GM12878 (cell line): ENCODE results near the gene HCN1. TPM values are rescaled to one million over a fixed set of nuclear protein-coding genes. Genes with fewer than 3 reads are reported as not detected.

Experiments
- ATAC-seq: fragments of 200-7000 bp; cut with Tn5 transposase; 3 replicates; pipeline ENCODE4 v1.9.1; 2020; ENCODE audit warnings: mild to moderate bottlenecking, moderate library complexity
- BruUV-seq: library from RNA; stranded (reverse); fragments of 400-500 nt; replicated peaks from 2 replicates; lab custom pipeline; 2021; lab: Mats Ljungman, UMichigan
- CTCF ChIA-PET: fragments of 300-600 bp; sonication (Branson Sonifier 250); formaldehyde crosslinking; extraction: SDS; loops from one replicate; lab custom pipeline; 2021; ENCODE audit warnings: inconsistent platforms; lab: Yijun Ruan, JAX
- POLR2A ChIA-PET: fragments of 350-600 bp; formaldehyde crosslinking; extraction: SDS; loops from one replicate; lab custom pipeline; 2021; ENCODE audit warnings: inconsistent platforms; lab: Charles Lee
- RAD21 ChIA-PET: fragments of 300-600 bp; sonication (Branson Sonifier 250); formaldehyde crosslinking; loops from one replicate; lab custom pipeline; 2023; ENCODE audit warnings: antibody characterized with exemption; ENCODE audit not compliant: unreplicated experiment; lab: Charles Lee
- SMC1A ChIA-PET: fragments of 300-600 bp; sonication (Branson Sonifier 250); formaldehyde crosslinking; loops from one replicate; lab custom pipeline; 2023; ENCODE audit not compliant: unreplicated experiment, uncharacterized antibody; lab: Charles Lee
- DNase-seq: peaks from one replicate; pipeline ENCODE4 v3.0.0-alpha.2; 2011; ENCODE audit warnings: low read depth, low spot score
- FAIRE-seq: peaks from 3 replicates; lab custom pipeline; 2011; peaks lifted over from hg19 to GRCh38; lab: Jason Lieb, UNC
- H2AFZ ChIP-seq: 2 replicates; pipeline ENCODE4 v1.6.0; 2011; ENCODE audit warnings: low read depth, low read length, control low read depth; ENCODE audit not compliant: control insufficient read depth
- H3K27ac ChIP-seq: 2 replicates; pipeline ENCODE4 v1.5.1; 2011; ENCODE audit warnings: control low read depth; ENCODE audit not compliant: control insufficient read depth, insufficient read depth
- H3K27me3 ChIP-seq, 2 experiments: replicated peaks in 1 of 2; 2 replicates each; pipeline versions ENCODE4 v1.6.0 to v1.6.1; 2011; ENCODE audit warnings: low read length in 1 of 2; ENCODE audit not compliant: control insufficient read depth in 2 of 2, insufficient read depth in 2 of 2
- H3K36me3 ChIP-seq, 2 experiments: 2 replicates each; pipeline ENCODE4 v1.5.1; 2011; ENCODE audit warnings: low read length in 1 of 2; ENCODE audit not compliant: control insufficient read depth in 2 of 2, insufficient read depth in 2 of 2
- H3K4me1 ChIP-seq: 2 replicates; pipeline ENCODE4 v1.6.1; 2011; ENCODE audit warnings: mild to moderate bottlenecking, low read length, moderate library complexity, mixed read lengths; ENCODE audit not compliant: control insufficient read depth, insufficient read depth
- H3K4me2 ChIP-seq: 2 replicates; pipeline ENCODE4 v1.6.0; 2011; ENCODE audit warnings: control low read depth; ENCODE audit not compliant: control insufficient read depth, insufficient read depth
- H3K4me3 ChIP-seq: fragments of 200-600 bp; sonication (generic); 2 replicates; pipeline ENCODE4 v1.5.1; 2016
- H3K79me2 ChIP-seq: 2 replicates; pipeline ENCODE4 v1.6.0; 2011; ENCODE audit warnings: low read length; ENCODE audit not compliant: control insufficient read depth, insufficient read depth
- H3K9ac ChIP-seq: 2 replicates; pipeline ENCODE4 v1.8.0; 2011; ENCODE audit warnings: low read length, control low read depth, mixed read lengths; ENCODE audit not compliant: control insufficient read depth, insufficient read depth
- H3K9me3 ChIP-seq: replicated peaks from 3 replicates; pipeline ENCODE4 v1.5.1; 2011; ENCODE audit warnings: mild to moderate bottlenecking, low read length; ENCODE audit not compliant: control insufficient read depth, insufficient read depth
- H4K20me1 ChIP-seq: 2 replicates; pipeline ENCODE4 v1.6.0; 2011; ENCODE audit not compliant: control insufficient read depth, insufficient read depth
- CBX3 ChIP-seq: fragments of 200-600 bp; sonication (generic); IDR thresholded peaks from 2 replicates; pipeline ENCODE4 v1.6.1; 2016; ENCODE audit warnings: low read depth, borderline replicate concordance
- CHD1 ChIP-seq: IDR thresholded peaks from 2 replicates; pipeline ENCODE4 v1.6.1; 2012; ENCODE audit warnings: low read depth, low read length, improper control_type of control experiment
- FOXM1 ChIP-seq: IDR thresholded peaks from 2 replicates; pipeline ENCODE4 v1.6.1; 2012; ENCODE audit warnings: low read depth, mild to moderate bottlenecking, inconsistent platforms, low read length, moderate library complexity
- IRF4 ChIP-seq: IDR thresholded peaks from 2 replicates; pipeline ENCODE4 v1.6.1; 2011; ENCODE audit warnings: low read depth, low read length
- MXI1 ChIP-seq: fragments of 150-350 bp; IDR thresholded peaks from 2 replicates; pipeline ENCODE4 v1.6.1; 2011; ENCODE audit warnings: low read depth, mild to moderate bottlenecking, inconsistent platforms, low read length, improper control_type of control experiment
- NFXL1 ChIP-seq: fragments of 450-650 bp; IDR thresholded peaks from 2 replicates; pipeline ENCODE4 v1.6.1; 2017; ENCODE audit warnings: antibody characterized with exemption, mild to moderate bottlenecking, borderline replicate concordance
- NFYA ChIP-seq: IDR thresholded peaks from 2 replicates; pipeline ENCODE4 v1.6.1; 2011; ENCODE audit warnings: low read depth, mild to moderate bottlenecking, low read length, improper control_type of control experiment, borderline replicate concordance
- NRF1 ChIP-seq: conservative IDR thresholded peaks from 2 replicates; pipeline ENCODE4 v1.6.1; 2011; ENCODE audit warnings: mild to moderate bottlenecking, low read depth, low read length, improper control_type of control experiment
- POU2F2 ChIP-seq: IDR thresholded peaks from 3 replicates; pipeline ENCODE4 v1.6.1; 2011; ENCODE audit warnings: low read depth, mild to moderate bottlenecking, low read length, borderline replicate concordance
- RAD21 ChIP-seq: IDR thresholded peaks from 2 replicates; pipeline ENCODE4 v1.6.1; 2011; ENCODE audit warnings: mild to moderate bottlenecking, low read depth, low read length, moderate library complexity; ENCODE audit not compliant: insufficient read depth
- RELA ChIP-seq: fragments of 450-650 bp; IDR thresholded peaks from 2 replicates; pipeline ENCODE4 v1.8.0; 2014; ENCODE audit warnings: borderline replicate concordance; ENCODE audit not compliant: partially characterized antibody
- SP1 ChIP-seq: IDR thresholded peaks from one replicate; pipeline ENCODE4 v1.6.1; 2011; ENCODE audit warnings: low read depth, low read length
- TAF1 ChIP-seq: IDR thresholded peaks from 2 replicates; pipeline ENCODE4 v1.6.1; 2011; ENCODE audit warnings: mild to moderate bottlenecking, low read depth, low read length, borderline replicate concordance
- TCF12 ChIP-seq: IDR thresholded peaks from 2 replicates; pipeline ENCODE4 v1.6.1; 2011; ENCODE audit warnings: low read depth, mild to moderate bottlenecking, low read length
- TCF3 ChIP-seq: IDR thresholded peaks from 2 replicates; pipeline ENCODE4 v1.6.1; 2012; ENCODE audit warnings: low read depth, mild to moderate bottlenecking, low read length, borderline replicate concordance; ENCODE audit not compliant: insufficient read depth
- WGBS: methylation state at CpG from one replicate; pipeline ENCODE4 v1.1.6; 2016; ENCODE audit warnings: low lambda C conversion rate; ENCODE audit not compliant: insufficient replicate concordance, insufficient coverage; ENCODE audit errors: missing lambda C conversion rate; 5-methylcytosine and 5-hydroxymethylcytosine counted together
- in situ Hi-C: fragments of 300-500 bp; cut with MboI; formaldehyde crosslinking; loops from 9 replicates; pipeline ENCODE4 v1.14.3; 2018; ENCODE audit warnings: mixed read lengths
- intact Hi-C: fragments of 100-400 bp; cut with micrococcal nuclease; formaldehyde crosslinking; loops from one replicate; pipeline ENCODE4 v1.14.2; 2022; ENCODE audit not compliant: unreplicated experiment
- polyA plus RNA-seq, 11 experiments: library from polyadenylated mRNA; depleted of rRNA in 4 of 11; unstranded in 6 of 11; stranded (reverse) in 5 of 11; fragments of >200 nt; fragmentation: Nextera tagmentation in 4 of 11; fragmentation: Illumina TruSeq in 1 of 11; extraction: Ambion mirVana in 4 of 11; extraction: Trizol in 1 of 11; gene quantifications; 1 replicate in 1 of 11; 2 replicates in 10 of 11; pipeline versions ENCODE4 v1.2.1 to v1.2.3, GENCODE V29; 2011 to 2016; ENCODE audit warnings: inconsistent platforms in 2 of 11, missing spikeins in 2 of 11, low read depth in 1 of 11
- total RNA-seq, 4 experiments: library from RNA; depleted of rRNA in 3 of 4; stranded (reverse); fragments of >200 nt in 3 of 4; fragmentation: Illumina TruSeq in 1 of 4; extraction: Trizol in 1 of 4; gene quantifications; 2 replicates each; pipeline versions ENCODE4 v1.2.1 to v1.2.3, GENCODE V29; 2013 to 2021
- TF ChIP-seq, protein P1 (sequence below): fragments of 450-650 bp; IDR thresholded peaks from 2 replicates; pipeline ENCODE4 v1.6.1; 2017; ENCODE audit warnings: antibody characterized with exemption, mild to moderate bottlenecking, moderate library complexity
- TF ChIP-seq, protein P2 (sequence below): IDR thresholded peaks from 2 replicates; pipeline ENCODE4 v1.6.1; 2012; ENCODE audit warnings: low read depth, low read length, improper control_type of control experiment
- TF ChIP-seq, protein P3 (sequence below): IDR thresholded peaks from 2 replicates; pipeline ENCODE4 v1.6.1; 2011; ENCODE audit warnings: low read depth, mild to moderate bottlenecking, low read length, moderate library complexity, borderline replicate concordance; ENCODE audit errors: extremely low read depth
- TF ChIP-seq, protein P4 (sequence below): fragments of 450-650 bp; formaldehyde crosslinking; IDR thresholded peaks from 2 replicates; pipeline ENCODE4 v1.5.0; 2022; ENCODE audit warnings: mild to moderate bottlenecking, missing genetic modification characterization

Gene HCN1
- total and polyA plus RNA-seq, 10 of the 15 experiments (the other 5 are each of a cell fraction or from before 2014, with no cell fraction given): not detected

DNA sequence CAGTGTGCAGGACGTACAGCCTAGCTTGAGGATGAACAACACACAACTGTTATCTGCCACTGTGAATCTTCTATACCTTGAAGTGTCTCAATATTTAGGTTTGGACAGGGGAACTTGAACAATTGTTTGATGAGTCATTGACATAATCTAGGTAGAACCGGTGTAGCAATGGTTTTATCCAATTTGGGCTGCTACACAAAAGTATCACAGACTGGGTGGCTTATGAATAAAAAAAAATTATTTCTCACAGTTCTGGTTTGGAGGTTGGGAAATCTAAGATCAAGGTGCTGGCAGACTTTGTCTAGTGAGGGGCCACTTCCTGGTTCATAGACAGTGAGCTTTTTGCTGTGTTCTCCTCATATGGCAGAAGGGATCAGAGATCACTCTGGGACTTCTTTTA is 359.7 kb downstream of the HCN1 start (continued):
- TF ChIP-seq, protein P1, sequence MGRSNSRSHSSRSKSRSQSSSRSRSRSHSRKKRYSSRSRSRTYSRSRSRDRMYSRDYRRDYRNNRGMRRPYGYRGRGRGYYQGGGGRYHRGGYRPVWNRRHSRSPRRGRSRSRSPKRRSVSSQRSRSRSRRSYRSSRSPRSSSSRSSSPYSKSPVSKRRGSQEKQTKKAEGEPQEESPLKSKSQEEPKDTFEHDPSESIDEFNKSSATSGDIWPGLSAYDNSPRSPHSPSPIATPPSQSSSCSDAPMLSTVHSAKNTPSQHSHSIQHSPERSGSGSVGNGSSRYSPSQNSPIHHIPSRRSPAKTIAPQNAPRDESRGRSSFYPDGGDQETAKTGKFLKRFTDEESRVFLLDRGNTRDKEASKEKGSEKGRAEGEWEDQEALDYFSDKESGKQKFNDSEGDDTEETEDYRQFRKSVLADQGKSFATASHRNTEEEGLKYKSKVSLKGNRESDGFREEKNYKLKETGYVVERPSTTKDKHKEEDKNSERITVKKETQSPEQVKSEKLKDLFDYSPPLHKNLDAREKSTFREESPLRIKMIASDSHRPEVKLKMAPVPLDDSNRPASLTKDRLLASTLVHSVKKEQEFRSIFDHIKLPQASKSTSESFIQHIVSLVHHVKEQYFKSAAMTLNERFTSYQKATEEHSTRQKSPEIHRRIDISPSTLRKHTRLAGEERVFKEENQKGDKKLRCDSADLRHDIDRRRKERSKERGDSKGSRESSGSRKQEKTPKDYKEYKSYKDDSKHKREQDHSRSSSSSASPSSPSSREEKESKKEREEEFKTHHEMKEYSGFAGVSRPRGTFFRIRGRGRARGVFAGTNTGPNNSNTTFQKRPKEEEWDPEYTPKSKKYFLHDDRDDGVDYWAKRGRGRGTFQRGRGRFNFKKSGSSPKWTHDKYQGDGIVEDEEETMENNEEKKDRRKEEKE: no peak
- no peak for TF ChIP-seq FOXM1
- no peak for TF ChIP-seq TAF1
- TF ChIP-seq NFXL1: no peak
- TF ChIP-seq IRF4: no peak
- TF ChIP-seq, protein P2, sequence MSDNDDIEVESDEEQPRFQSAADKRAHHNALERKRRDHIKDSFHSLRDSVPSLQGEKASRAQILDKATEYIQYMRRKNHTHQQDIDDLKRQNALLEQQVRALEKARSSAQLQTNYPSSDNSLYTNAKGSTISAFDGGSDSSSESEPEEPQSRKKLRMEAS: no peak
- TF ChIP-seq CBX3: no peak
- TF ChIP-seq CHD1: no peak
- TF ChIP-seq POU2F2: no peak
- TF ChIP-seq RAD21: no peak

- H4K20me1 ChIP-seq: no peaks in the 10 kb centered on the region
- H3K79me2 ChIP-seq: no peaks in the 10 kb centered on the region
- no peak for DNase-seq
- no peaks in the 10 kb centered on the region for H3K27me3 ChIP-seq
- ChIA-PET RAD21 (no interaction called here), SMC1A (interaction anchor here (1.4 kb wide), 1 partner anchor 15 kb away, joined by 3 read pairs; no protein-coding TSS in a partner anchor), CTCF (no interaction called here), POLR2A (no interaction called here)
- no peak overlapping the region for H3K4me3 ChIP-seq
- H3K27ac ChIP-seq: no peak overlapping the region
- ATAC-seq: no peak
- in situ Hi-C loops: no loop called here
- H3K4me1 ChIP-seq: no peaks in the 10 kb centered on the region
- H3K4me2 ChIP-seq: no peak overlapping the region
- no peaks in the 10 kb centered on the region for H3K36me3 ChIP-seq
- no peak overlapping the region for H3K9ac ChIP-seq
- H2AFZ ChIP-seq: no peak overlapping the region
- WGBS: 2% methylated on average over 2 of the region's 2 CpGs
- no peak for FAIRE-seq
- intact Hi-C loops: no loop called here
- no TSS peak for BruUV-seq
- no peaks in the 10 kb centered on the region for H3K9me3 ChIP-seq
- no peak for TF ChIP-seq RELA
- TF ChIP-seq SP1: no peak
- no peak for TF ChIP-seq TCF12
- TF ChIP-seq TCF3: no peak
- TF ChIP-seq MXI1: no peak
- TF ChIP-seq, protein P3, sequence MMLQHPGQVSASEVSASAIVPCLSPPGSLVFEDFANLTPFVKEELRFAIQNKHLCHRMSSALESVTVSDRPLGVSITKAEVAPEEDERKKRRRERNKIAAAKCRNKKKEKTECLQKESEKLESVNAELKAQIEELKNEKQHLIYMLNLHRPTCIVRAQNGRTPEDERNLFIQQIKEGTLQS: no peak
- TF ChIP-seq NFYA: no peak
- no peak for TF ChIP-seq NRF1
- TF ChIP-seq, protein P4, sequence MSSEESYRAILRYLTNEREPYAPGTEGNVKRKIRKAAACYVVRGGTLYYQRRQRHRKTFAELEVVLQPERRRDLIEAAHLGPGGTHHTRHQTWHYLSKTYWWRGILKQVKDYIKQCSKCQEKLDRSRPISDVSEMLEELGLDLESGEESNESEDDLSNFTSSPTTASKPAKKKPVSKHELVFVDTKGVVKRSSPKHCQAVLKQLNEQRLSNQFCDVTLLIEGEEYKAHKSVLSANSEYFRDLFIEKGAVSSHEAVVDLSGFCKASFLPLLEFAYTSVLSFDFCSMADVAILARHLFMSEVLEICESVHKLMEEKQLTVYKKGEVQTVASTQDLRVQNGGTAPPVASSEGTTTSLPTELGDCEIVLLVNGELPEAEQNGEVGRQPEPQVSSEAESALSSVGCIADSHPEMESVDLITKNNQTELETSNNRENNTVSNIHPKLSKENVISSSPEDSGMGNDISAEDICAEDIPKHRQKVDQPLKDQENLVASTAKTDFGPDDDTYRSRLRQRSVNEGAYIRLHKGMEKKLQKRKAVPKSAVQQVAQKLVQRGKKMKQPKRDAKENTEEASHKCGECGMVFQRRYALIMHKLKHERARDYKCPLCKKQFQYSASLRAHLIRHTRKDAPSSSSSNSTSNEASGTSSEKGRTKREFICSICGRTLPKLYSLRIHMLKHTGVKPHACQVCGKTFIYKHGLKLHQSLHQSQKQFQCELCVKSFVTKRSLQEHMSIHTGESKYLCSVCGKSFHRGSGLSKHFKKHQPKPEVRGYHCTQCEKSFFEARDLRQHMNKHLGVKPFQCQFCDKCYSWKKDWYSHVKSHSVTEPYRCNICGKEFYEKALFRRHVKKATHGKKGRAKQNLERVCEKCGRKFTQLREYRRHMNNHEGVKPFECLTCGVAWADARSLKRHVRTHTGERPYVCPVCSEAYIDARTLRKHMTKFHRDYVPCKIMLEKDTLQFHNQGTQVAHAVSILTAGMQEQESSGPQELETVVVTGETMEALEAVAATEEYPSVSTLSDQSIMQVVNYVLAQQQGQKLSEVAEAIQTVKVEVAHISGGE (CRISPR knock-in tag): no peak
Observed at GRCh38 chr5:45335978-45336377, 360.2 kb downstream of the HCN1 start.
